Measurements from ENCODE around the gene TBC1D2B. TPM values are rescaled to one million over a fixed set of nuclear protein-coding genes. Genes with fewer than 3 reads are reported as not detected.
A peak's percentile ranks its signal among the peaks of the same experiment; 100 is the strongest.

TBC1D2B gene
- total RNA-seq, 1 experiment from 2014 or later, result 50.0 TPM

DNA sequence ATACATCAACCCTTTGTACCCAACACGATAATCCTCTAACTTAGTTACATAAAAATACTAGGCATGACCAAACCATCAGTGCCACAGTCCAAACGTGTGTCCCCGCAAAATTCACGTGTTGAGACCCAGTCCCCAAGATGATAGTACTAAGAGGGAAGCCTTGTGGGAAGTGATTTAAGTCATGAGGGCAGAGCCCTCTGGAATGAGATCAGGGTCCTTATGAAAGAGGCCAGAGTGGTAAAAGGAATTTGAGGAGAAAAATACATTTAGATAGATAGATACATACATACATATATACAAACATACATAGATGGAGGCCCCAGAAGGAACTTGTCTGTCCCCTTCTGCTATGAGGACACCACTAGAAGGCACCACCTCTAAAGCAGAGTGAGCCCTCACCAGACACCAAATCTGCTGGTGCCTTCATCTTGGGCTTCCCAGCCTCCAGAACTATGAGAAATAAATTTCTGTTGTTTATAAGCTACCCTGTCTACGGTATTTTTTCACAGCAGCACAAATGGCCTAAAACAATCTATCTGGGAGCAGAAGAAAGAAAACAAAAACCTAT is 8.0 kb downstream of the TBC1D2B start:
- CTCF ChIA-PET, result no interaction called here
- Mint-ChIP-seq H3K36me3 (ENCODE audit: insufficient read depth, unreplicated experiment) (no peaks in the 10 kb centered on the region), H3K27ac (ENCODE audit: unreplicated experiment) (peak overlapping the region; percentile 45), H3K27me3 (ENCODE audit: unreplicated experiment) (no peaks in the 10 kb centered on the region), H3K4me1 (ENCODE audit: low read depth, unreplicated experiment) (peaks cover 9% of the 10 kb centered on the region), H3K4me3 (ENCODE audit: low read depth, unreplicated experiment) (no peak overlapping the region), H3K9me3 (ENCODE audit: low read depth, unreplicated experiment) (no peaks in the 10 kb centered on the region)
- no TSS peak for BruUV-seq (replicated peaks)
- intact Hi-C loops (cut with micrococcal nuclease; ENCODE audit: unreplicated experiment), result loop anchor here (5.0 kb wide), 1 partner anchor 62 kb away; no protein-coding TSS in a partner anchor
- TF ChIP-seq, protein P1, sequence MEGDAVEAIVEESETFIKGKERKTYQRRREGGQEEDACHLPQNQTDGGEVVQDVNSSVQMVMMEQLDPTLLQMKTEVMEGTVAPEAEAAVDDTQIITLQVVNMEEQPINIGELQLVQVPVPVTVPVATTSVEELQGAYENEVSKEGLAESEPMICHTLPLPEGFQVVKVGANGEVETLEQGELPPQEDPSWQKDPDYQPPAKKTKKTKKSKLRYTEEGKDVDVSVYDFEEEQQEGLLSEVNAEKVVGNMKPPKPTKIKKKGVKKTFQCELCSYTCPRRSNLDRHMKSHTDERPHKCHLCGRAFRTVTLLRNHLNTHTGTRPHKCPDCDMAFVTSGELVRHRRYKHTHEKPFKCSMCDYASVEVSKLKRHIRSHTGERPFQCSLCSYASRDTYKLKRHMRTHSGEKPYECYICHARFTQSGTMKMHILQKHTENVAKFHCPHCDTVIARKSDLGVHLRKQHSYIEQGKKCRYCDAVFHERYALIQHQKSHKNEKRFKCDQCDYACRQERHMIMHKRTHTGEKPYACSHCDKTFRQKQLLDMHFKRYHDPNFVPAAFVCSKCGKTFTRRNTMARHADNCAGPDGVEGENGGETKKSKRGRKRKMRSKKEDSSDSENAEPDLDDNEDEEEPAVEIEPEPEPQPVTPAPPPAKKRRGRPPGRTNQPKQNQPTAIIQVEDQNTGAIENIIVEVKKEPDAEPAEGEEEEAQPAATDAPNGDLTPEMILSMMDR (IDR thresholded peaks at IDR 0.05; ENCODE audit: unreplicated experiment), result no peak
- no peak for DNase-seq

DNA sequence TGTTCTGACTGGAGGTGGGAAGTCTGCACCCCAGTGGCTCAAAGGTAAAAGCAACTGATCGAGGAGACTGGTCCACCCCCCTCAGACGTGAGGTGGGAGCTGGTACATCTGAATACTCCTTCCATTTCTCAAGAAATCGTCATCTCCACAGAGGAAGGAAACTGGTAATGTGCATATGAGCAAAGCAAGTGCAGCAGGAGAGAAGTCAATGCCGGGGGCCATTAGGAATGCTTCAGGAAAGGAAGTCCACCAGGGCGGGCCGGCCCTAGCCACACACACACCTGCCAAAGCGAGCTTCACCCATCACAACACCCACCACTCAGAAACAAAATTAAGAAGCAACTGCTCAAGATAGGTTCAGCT is 8.5 kb downstream of the TBC1D2B start:
- TF ChIP-seq, protein P1 (IDR thresholded peaks at IDR 0.05; ENCODE audit: unreplicated experiment), result no peak
- Mint-ChIP-seq H3K4me1 (ENCODE audit: low read depth, unreplicated experiment) (peaks cover 9% of the 10 kb centered on the region), H3K4me3 (ENCODE audit: low read depth, unreplicated experiment) (peak overlapping the region; percentile 13), H3K9me3 (ENCODE audit: low read depth, unreplicated experiment) (no peaks in the 10 kb centered on the region), H3K27ac (ENCODE audit: unreplicated experiment) (peak overlapping the region; percentile 45), H3K36me3 (ENCODE audit: insufficient read depth, unreplicated experiment) (no peaks in the 10 kb centered on the region), H3K27me3 (ENCODE audit: unreplicated experiment) (no peaks in the 10 kb centered on the region)
- no TSS peak for BruUV-seq (replicated peaks)
- no peak for DNase-seq
- intact Hi-C loops (cut with micrococcal nuclease; ENCODE audit: unreplicated experiment), result loop anchor here (5.0 kb wide), 1 partner anchor 62 kb away; no protein-coding TSS in a partner anchor
- CTCF ChIA-PET, result interaction anchor here (1.7 kb wide), 1 partner anchor 17 kb away, joined by 4 read pairs; no protein-coding TSS in a partner anchor

DNA sequence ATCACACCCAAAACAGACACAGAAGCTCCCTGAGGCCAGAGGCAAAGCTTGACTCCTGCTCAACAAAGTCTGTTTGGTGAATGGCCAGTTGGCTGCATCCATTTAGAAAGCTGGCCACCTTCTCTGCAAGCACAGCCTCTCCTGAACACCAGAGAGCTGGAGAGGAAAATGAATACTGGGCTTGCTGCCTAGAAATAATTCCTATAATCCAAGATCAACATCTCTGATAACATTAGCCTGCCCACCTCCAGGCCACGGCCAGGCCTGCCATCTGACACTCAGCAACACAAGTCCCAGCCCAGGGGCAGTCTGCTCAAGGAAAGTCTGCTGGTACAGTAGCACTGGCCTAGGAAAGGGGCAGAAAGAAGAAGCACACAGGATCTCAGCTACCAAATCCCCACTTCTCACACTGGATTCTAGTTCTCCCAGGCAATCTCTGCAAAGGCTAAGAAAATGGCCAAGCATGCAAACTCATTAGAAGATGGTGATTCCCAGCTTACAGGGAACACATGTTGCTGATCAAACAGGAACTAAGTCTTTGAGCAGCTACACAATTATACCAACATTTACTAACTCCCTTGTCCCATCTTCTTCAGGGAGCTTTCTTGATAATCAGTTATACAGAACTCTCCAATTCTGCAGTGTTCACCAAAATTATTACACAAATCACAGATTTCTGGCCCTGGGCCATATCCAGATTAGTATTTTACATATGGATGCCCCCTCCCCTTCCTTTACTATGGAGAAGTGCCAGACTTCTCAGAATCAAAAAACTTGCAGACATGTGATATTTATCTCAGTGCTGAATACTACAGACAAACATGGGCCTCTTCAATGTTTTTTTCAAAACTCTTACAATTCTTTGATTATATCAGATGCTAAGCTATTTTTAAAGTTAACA is 9.9 kb downstream of the TBC1D2B start:
- no TSS peak for BruUV-seq (replicated peaks)
- peak overlapping the region; percentile 13 for H3K4me3 Mint-ChIP-seq (ENCODE audit: low read depth, unreplicated experiment)
- H3K27ac Mint-ChIP-seq (ENCODE audit: unreplicated experiment), result no peak overlapping the region
- intact Hi-C loops (cut with micrococcal nuclease; ENCODE audit: unreplicated experiment), result loop anchor here (5.0 kb wide), 1 partner anchor 60 kb away; no protein-coding TSS in a partner anchor
- TF ChIP-seq, protein P1 (IDR thresholded peaks at IDR 0.05; ENCODE audit: unreplicated experiment), result no peak
- no peaks in the 10 kb centered on the region for H3K9me3 Mint-ChIP-seq (ENCODE audit: low read depth, unreplicated experiment)
- H3K36me3 Mint-ChIP-seq (ENCODE audit: insufficient read depth, unreplicated experiment), result no peaks in the 10 kb centered on the region
- H3K4me1 Mint-ChIP-seq (ENCODE audit: low read depth, unreplicated experiment), result peaks cover 7% of the 10 kb centered on the region
- CTCF ChIA-PET, result interaction anchor here (0.6 to 1.7 kb wide), 4 partner anchors 11 to 58 kb away, joined by 4 to 6 read pairs (median 4); no protein-coding TSS in a partner anchor
- H3K27me3 Mint-ChIP-seq (ENCODE audit: unreplicated experiment), result no peaks in the 10 kb centered on the region
- no peak for DNase-seq

DNA sequence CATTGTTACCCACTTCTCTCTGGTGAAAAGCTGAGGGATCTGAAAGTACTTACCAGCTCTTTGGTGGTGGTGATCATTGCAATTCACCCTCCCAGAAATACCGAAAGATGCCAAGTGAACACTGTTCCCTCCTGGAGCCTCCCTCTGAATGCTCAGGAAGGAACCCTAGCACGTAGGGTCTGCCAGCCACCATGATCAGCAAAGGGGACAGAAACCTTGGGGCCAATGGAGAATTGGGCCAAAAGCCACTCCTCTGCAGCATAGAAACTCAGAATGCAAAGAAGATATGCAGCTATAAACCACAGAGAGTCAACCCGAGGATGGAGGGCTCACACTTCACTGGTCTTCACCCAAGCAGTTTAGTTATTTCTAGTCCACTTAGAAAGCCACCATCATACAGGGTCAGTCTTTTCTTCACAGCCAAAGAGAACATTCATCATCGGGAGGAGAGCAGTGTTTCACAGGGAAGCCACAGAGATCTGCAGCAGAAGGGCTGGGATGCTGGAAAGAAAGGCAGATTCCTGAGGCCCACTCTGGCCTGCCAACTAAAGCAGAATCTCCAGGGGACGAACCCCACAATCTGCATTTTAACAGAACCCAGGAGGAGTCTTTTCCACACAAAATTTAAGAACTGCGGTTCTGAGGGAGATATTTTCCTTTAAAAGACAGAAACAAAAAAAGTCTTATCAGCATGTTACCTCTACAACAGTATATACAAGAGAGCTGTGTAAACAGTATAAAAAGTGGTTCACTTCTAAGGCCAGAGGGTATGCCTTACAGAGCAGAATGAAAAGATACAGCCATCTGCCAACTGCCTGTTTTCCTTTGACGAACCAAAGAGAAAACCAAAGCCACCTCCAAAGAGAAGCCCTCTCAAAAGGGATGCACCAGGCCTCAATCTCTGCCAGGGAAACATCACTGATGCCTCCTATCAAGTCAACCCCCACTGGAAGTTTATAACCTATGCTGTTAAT is 11.3 kb downstream of the TBC1D2B start:
- TF ChIP-seq, protein P1 (IDR thresholded peaks at IDR 0.05; ENCODE audit: unreplicated experiment), result no peak
- BruUV-seq (replicated peaks), result no TSS peak
- no peaks in the 10 kb centered on the region for H3K4me1 Mint-ChIP-seq (ENCODE audit: low read depth, unreplicated experiment)
- no peak overlapping the region for H3K27ac Mint-ChIP-seq (ENCODE audit: unreplicated experiment)
- H3K27me3 Mint-ChIP-seq (ENCODE audit: unreplicated experiment), result no peaks in the 10 kb centered on the region
- no peaks in the 10 kb centered on the region for H3K36me3 Mint-ChIP-seq (ENCODE audit: insufficient read depth, unreplicated experiment)
- DNase-seq, result no peak
- H3K9me3 Mint-ChIP-seq (ENCODE audit: low read depth, unreplicated experiment), result no peaks in the 10 kb centered on the region
- intact Hi-C loops (cut with micrococcal nuclease; ENCODE audit: unreplicated experiment), result loop anchor here (5.0 kb wide), 1 partner anchor 59 kb away; no protein-coding TSS in a partner anchor
- CTCF ChIA-PET, result interaction anchor here (0.6 to 1.0 kb wide), 6 partner anchors 9 to 189 kb away, joined by 3 to 8 read pairs (median 4); no protein-coding TSS in a partner anchor
- no peak overlapping the region for H3K4me3 Mint-ChIP-seq (ENCODE audit: low read depth, unreplicated experiment)
